KMS-11 (cell line): ENCODE data around the gene PCNT.
"Not testable (repeated sequence)": the region's sequence is repeated elsewhere in the genome, so short reads cannot be mapped to it uniquely, and the experiment has no call there.

ENCODE experiments used
- H2AFZ ChIP-seq: fragments of 200-600 bp; sonication (generic); 2 replicates; pipeline ENCODE4 v1.6.1; 2016; ENCODE audit warnings: antibody characterized with exemption, mixed run types, low read depth
- H3K27ac ChIP-seq: fragments of 200-600 bp; sonication (generic); 2 replicates; pipeline ENCODE4 v1.6.1; 2016; ENCODE audit warnings: mild to moderate bottlenecking, mixed run types
- H3K27me3 ChIP-seq: fragments of 200-600 bp; sonication (generic); 2 replicates; pipeline ENCODE4 v1.6.1; 2017; ENCODE audit warnings: mild to moderate bottlenecking, low read depth, mixed run types, moderate library complexity; ENCODE audit not compliant: insufficient read depth
- H3K36me3 ChIP-seq: fragments of 200-600 bp; sonication (generic); 2 replicates; pipeline ENCODE4 v1.6.1; 2017; ENCODE audit warnings: mild to moderate bottlenecking, mixed run types; ENCODE audit not compliant: insufficient read depth
- H3K4me1 ChIP-seq: fragments of 200-600 bp; sonication (generic); 2 replicates; pipeline ENCODE4 v1.6.1; 2016; ENCODE audit warnings: mild to moderate bottlenecking, low read depth, mixed run types; ENCODE audit not compliant: poor library complexity, severe bottlenecking
- H3K4me2 ChIP-seq: fragments of 200-600 bp; sonication (generic); 2 replicates; pipeline ENCODE4 v1.7.0; 2016; ENCODE audit warnings: mild to moderate bottlenecking, mixed run types
- H3K4me3 ChIP-seq: fragments of 200-600 bp; sonication (generic); IDR thresholded peaks from 2 replicates; pipeline ENCODE4 v1.6.1; 2017; ENCODE audit warnings: low read depth, low read length, mixed read lengths; ENCODE audit not compliant: insufficient read depth
- H3K79me2 ChIP-seq: fragments of 200-600 bp; sonication (generic); 2 replicates; pipeline ENCODE4 v1.6.1; 2016; ENCODE audit warnings: low read depth, mixed run types; ENCODE audit not compliant: insufficient read depth
- H3K9ac ChIP-seq: fragments of 200-600 bp; sonication (generic); 2 replicates; pipeline ENCODE4 v1.6.1; 2016; ENCODE audit warnings: mild to moderate bottlenecking, mixed run types
- H4K20me1 ChIP-seq: fragments of 200-600 bp; sonication (generic); 2 replicates; pipeline ENCODE4 v1.6.1; 2016; ENCODE audit warnings: mild to moderate bottlenecking, mixed run types; ENCODE audit not compliant: insufficient read depth
- CTCF ChIP-seq: fragments of 200-600 bp; sonication (generic); conservative IDR thresholded peaks from 2 replicates; pipeline ENCODE4 v1.6.1; 2017; ENCODE audit warnings: low read depth, mild to moderate bottlenecking, antibody characterized with exemption, low read length, moderate library complexity, mixed read lengths

Gene PCNT

GRCh38 chr21:46431884-46432488, 108.0 kb downstream of the PCNT start:
- Histone ChIP-seq H3K4me2 (no peak overlapping the region), H3K27ac (no peak overlapping the region)
- TF ChIP-seq CTCF, result no peak

GRCh38 chr21:46433116-46433515, 109.2 kb downstream of the PCNT start:
- H3K4me2 ChIP-seq, H3K4me1 ChIP-seq, H2AFZ ChIP-seq, H3K79me2 ChIP-seq, H3K27ac ChIP-seq, H3K36me3 ChIP-seq, H3K9ac ChIP-seq, H4K20me1 ChIP-seq, H3K4me3 ChIP-seq, H3K27me3 ChIP-seq: not testable (repeated sequence)

More at GRCh38 chr21:46431884-46432488, 108.0 kb downstream of the PCNT start:
- Histone ChIP-seq H3K36me3 (no peaks in the 10 kb centered on the region), H2AFZ (no peak overlapping the region), H3K27me3 (no peaks in the 10 kb centered on the region), H3K4me3 (no peak overlapping the region), H4K20me1 (no peaks in the 10 kb centered on the region), H3K9ac (no peak overlapping the region), H3K79me2 (no peaks in the 10 kb centered on the region), H3K4me1 (no peaks in the 10 kb centered on the region)

GRCh38 chr21:46434322-46434958, 110.5 kb downstream of the PCNT start:
- no peak overlapping the region for H3K4me2 ChIP-seq
- H3K79me2 ChIP-seq, result no peaks in the 10 kb centered on the region
- no peak for TF ChIP-seq CTCF
- H3K4me1 ChIP-seq, result no peaks in the 10 kb centered on the region
- H3K27ac ChIP-seq, result no peak overlapping the region
- H3K9ac ChIP-seq, result no peak overlapping the region
- no peaks in the 10 kb centered on the region for H3K36me3 ChIP-seq
- no peak overlapping the region for H2AFZ ChIP-seq
- no peaks in the 10 kb centered on the region for H3K27me3 ChIP-seq
- H4K20me1 ChIP-seq, result no peaks in the 10 kb centered on the region
- no peak overlapping the region for H3K4me3 ChIP-seq

- Histone ChIP-seq H3K4me3 (no peak overlapping the region), H3K4me2 (no peak overlapping the region), H2AFZ (no peak overlapping the region), H3K27ac (no peak overlapping the region), H4K20me1 (no peaks in the 10 kb centered on the region), H3K79me2 (no peaks in the 10 kb centered on the region), H3K27me3 (no peaks in the 10 kb centered on the region), H3K4me1 (no peaks in the 10 kb centered on the region), H3K36me3 (no peaks in the 10 kb centered on the region), H3K9ac (no peak overlapping the region)
- no peak for TF ChIP-seq CTCF
These were observed 111.9 kb downstream of the PCNT start for GRCh38 chr21:46435786-46436227.

- no peaks in the 10 kb centered on the region for H3K36me3 ChIP-seq
- no peak overlapping the region for H3K4me2 ChIP-seq
- H3K27ac ChIP-seq, result no peak overlapping the region
- no peaks in the 10 kb centered on the region for H3K79me2 ChIP-seq
- no peaks in the 10 kb centered on the region for H4K20me1 ChIP-seq
- no peak overlapping the region for H2AFZ ChIP-seq
- H3K4me3 ChIP-seq, result no peak overlapping the region
- H3K4me1 ChIP-seq, result no peaks in the 10 kb centered on the region
- TF ChIP-seq CTCF, result no peak
- no peak overlapping the region for H3K9ac ChIP-seq
- no peaks in the 10 kb centered on the region for H3K27me3 ChIP-seq
These were observed 112.7 kb downstream of the PCNT start for GRCh38 chr21:46436621-46437020.
